Measurements from ENCODE around the gene PRDM5. TPM values are rescaled to one million over a fixed set of nuclear protein-coding genes. Genes with fewer than 3 reads are reported as not detected.

The PRDM5 gene
- total and polyA plus RNA-seq, 12 donors = 3.4 to 26.1 (median 12.3) TPM

- H3K36me3 ChIP-seq (replicated peaks in 1 of 2) = no peaks in the 10 kb centered on the region
- 91 to 100% (median 96%) methylated on average over 2 to 4 of the region's 4 CpGs for WGBS, 4 donors
- TF ChIP-seq, protein P1, sequence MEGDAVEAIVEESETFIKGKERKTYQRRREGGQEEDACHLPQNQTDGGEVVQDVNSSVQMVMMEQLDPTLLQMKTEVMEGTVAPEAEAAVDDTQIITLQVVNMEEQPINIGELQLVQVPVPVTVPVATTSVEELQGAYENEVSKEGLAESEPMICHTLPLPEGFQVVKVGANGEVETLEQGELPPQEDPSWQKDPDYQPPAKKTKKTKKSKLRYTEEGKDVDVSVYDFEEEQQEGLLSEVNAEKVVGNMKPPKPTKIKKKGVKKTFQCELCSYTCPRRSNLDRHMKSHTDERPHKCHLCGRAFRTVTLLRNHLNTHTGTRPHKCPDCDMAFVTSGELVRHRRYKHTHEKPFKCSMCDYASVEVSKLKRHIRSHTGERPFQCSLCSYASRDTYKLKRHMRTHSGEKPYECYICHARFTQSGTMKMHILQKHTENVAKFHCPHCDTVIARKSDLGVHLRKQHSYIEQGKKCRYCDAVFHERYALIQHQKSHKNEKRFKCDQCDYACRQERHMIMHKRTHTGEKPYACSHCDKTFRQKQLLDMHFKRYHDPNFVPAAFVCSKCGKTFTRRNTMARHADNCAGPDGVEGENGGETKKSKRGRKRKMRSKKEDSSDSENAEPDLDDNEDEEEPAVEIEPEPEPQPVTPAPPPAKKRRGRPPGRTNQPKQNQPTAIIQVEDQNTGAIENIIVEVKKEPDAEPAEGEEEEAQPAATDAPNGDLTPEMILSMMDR (IDR thresholded peaks at IDR 0.05) = no peak
- TF ChIP-seq POLR2A (IDR thresholded peaks at IDR 0.05) = no peak
- H3K9me3 ChIP-seq (replicated peaks in 1 of 3) = no peaks in the 10 kb centered on the region
- H3K4me3 ChIP-seq = no peak overlapping the region
- H3K27me3 ChIP-seq = no peaks in the 10 kb centered on the region
- no peak overlapping the region for H3K27ac ChIP-seq
- intact Hi-C loops (cut with DNase I) = no loop called here
- no peak for DNase-seq
- no peaks in the 10 kb centered on the region for H3K4me1 ChIP-seq (replicated peaks in 1 of 2)
These were observed 47.4 kb downstream of the PRDM5 start for GRCh38 chr4:120874792-120875774.

GRCh38 chr4:120873554-120873953 lies 49.0 kb downstream of the PRDM5 start:
- Histone ChIP-seq H3K9me3 (replicated peaks in 1 of 3) (no peaks in the 10 kb centered on the region), H3K27me3 (no peaks in the 10 kb centered on the region), H3K4me3 (no peak overlapping the region), H3K27ac (no peak overlapping the region), H3K4me1 (replicated peaks in 1 of 2) (no peaks in the 10 kb centered on the region), H3K36me3 (replicated peaks in 1 of 2) (no peaks in the 10 kb centered on the region)
- 88 to 98% (median 90%) methylated on average over 1 of the region's 1 CpG for WGBS, 4 donors
- TF ChIP-seq, protein P1 (IDR thresholded peaks at IDR 0.05) = peak in 1 of 6 experiments; percentile 29
- TF ChIP-seq POLR2A (IDR thresholded peaks at IDR 0.05) = no peak
- intact Hi-C loops (cut with DNase I) = no loop called here
- no peak for DNase-seq

DNA sequence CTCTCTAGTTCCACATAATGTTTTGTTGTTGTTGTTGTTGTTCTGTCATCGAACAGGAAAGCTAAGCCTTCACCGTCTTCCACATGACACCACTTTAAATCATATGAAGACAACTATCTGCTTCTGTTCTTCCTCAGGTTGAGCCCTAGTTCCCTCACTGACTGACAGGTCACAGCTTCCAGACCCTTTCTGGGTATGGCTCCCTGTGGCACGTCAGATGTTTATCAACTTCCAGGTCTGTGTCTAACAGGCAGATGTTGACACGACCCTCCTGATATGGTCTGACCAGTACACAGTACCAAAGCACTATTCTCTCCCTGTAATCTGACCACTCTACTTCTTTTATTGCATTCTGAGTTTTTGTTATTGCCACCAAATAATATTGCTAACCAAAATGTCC lies 51.4 kb downstream of the PRDM5 start:
- Histone ChIP-seq H3K27ac (no peak overlapping the region), H3K27me3 (no peaks in the 10 kb centered on the region), H3K36me3 (replicated peaks in 1 of 2) (no peaks in the 10 kb centered on the region), H3K9me3 (replicated peaks in 1 of 3) (no peaks in the 10 kb centered on the region), H3K4me1 (replicated peaks in 1 of 2) (no peaks in the 10 kb centered on the region), H3K4me3 (no peak overlapping the region)
- intact Hi-C loops (cut with DNase I) = no loop called here
- TF ChIP-seq, protein P1 (IDR thresholded peaks at IDR 0.05) = no peak
- no peak for TF ChIP-seq POLR2A (IDR thresholded peaks at IDR 0.05)
- DNase-seq = no peak
- WGBS, 4 donors = 77 to 87% (median 81%) methylated on average over 4 of the region's 4 CpGs

DNA sequence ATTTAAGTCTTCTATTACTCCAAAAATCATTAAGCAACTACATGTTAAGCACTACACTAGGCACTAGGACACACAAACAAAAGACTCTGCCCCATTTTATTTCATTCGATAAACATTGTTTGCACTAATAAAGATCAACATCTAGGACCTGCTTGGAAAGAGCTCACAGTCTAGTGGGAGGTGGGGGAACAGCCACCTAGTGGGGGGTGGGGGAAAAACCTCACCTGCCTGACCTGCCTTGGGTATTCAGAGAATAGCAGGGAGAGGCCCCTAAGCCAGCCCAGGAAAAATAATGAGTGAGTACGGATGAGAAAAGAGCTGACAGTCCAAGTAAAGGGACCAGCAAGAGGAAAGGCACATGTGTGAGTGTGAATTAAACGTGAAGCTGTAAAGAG lies 52.2 kb downstream of the PRDM5 start:
- no peaks in the 10 kb centered on the region for H3K36me3 ChIP-seq (replicated peaks in 1 of 2)
- H3K27me3 ChIP-seq = no peaks in the 10 kb centered on the region
- WGBS, 4 donors = 85 to 92% (median 90%) methylated on average over 3 of the region's 3 CpGs
- DNase-seq = no peak
- no peak overlapping the region for H3K4me3 ChIP-seq
- H3K27ac ChIP-seq = no peak overlapping the region
- no peaks in the 10 kb centered on the region for H3K9me3 ChIP-seq (replicated peaks in 1 of 3)
- TF ChIP-seq, protein P1 (IDR thresholded peaks at IDR 0.05) = no peak
- TF ChIP-seq POLR2A (IDR thresholded peaks at IDR 0.05) = no peak
- intact Hi-C loops (cut with DNase I) = no loop called here
- no peaks in the 10 kb centered on the region for H3K4me1 ChIP-seq (replicated peaks in 1 of 2)
